B cell (primary cell): ENCODE data around the gene BTNL9.

Experiments
- EZH2 ChIP-seq: IDR thresholded peaks from 2 replicates; pipeline ENCODE4 v1.6.1; 2012; ENCODE audit warnings: borderline replicate concordance, low read depth, mild to moderate bottlenecking, moderate library complexity, low read length; ENCODE audit not compliant: insufficient read depth, poor library complexity, severe bottlenecking
- TF ChIP-seq, protein P1 (sequence below): fragments of 200-600 bp; IDR thresholded peaks from one replicate; pipeline ENCODE4 v1.8.0; 2022; ENCODE audit warnings: antibody characterized with exemption, mild to moderate bottlenecking

DNA sequence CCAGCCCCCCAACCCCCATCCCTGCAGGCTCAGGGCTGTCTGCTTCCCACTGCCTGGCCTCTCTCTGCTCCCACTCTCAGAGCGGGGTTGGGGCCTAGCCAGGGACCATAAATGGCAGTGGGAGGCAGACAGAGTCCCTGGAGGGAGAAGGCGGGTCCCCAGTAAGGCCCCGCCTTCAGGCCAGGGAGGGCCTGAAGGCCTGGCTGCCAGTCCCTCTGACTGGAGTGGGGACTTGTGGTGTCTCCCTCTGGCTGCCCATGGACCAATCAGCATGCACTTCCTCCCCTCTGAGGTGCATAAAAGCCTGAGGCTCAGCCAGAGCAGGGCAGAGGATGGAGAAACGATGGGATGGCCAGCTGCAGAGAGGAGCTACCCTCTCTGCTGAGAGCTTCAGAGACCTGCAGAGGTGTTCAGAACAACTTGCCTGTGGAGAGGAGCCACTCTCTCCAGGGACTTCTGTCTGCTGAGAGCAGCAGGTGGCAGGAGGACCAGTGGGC lies 2.7 kb upstream of the BTNL9 start:
- TF ChIP-seq EZH2, result no peak
- TF ChIP-seq, protein P1, sequence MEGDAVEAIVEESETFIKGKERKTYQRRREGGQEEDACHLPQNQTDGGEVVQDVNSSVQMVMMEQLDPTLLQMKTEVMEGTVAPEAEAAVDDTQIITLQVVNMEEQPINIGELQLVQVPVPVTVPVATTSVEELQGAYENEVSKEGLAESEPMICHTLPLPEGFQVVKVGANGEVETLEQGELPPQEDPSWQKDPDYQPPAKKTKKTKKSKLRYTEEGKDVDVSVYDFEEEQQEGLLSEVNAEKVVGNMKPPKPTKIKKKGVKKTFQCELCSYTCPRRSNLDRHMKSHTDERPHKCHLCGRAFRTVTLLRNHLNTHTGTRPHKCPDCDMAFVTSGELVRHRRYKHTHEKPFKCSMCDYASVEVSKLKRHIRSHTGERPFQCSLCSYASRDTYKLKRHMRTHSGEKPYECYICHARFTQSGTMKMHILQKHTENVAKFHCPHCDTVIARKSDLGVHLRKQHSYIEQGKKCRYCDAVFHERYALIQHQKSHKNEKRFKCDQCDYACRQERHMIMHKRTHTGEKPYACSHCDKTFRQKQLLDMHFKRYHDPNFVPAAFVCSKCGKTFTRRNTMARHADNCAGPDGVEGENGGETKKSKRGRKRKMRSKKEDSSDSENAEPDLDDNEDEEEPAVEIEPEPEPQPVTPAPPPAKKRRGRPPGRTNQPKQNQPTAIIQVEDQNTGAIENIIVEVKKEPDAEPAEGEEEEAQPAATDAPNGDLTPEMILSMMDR, result no peak
